SK-N-SH treated with all-trans-retinoic acid at 6 μM for 48 hours (cell line): ENCODE results near the gene RGL2.

Source experiments
- ATAC-seq: fragments of 200-7000 bp; cut with Tn5 transposase; 3 replicates; pipeline ENCODE4 v1.9.1; 2020; ENCODE audit warnings: mild to moderate bottlenecking, moderate library complexity
- ARNTL ChIP-seq: fragments of 450-650 bp; formaldehyde crosslinking; IDR thresholded peaks from 2 replicates; pipeline ENCODE4 v1.5.0; 2020; ENCODE audit warnings: low read depth, mild to moderate bottlenecking, moderate library complexity, borderline replicate concordance
- BACH2 ChIP-seq: fragments of 250-450 bp; sonication (Bioruptor Pico); IDR thresholded peaks from 2 replicates; pipeline ENCODE4 v1.9.0; 2021; ENCODE audit warnings: mild to moderate bottlenecking, borderline replicate concordance
- CSDC2 ChIP-seq: fragments of 250-450 bp; sonication (Bioruptor Pico); IDR thresholded peaks from 2 replicates; pipeline ENCODE4 v1.5.0; 2020; ENCODE audit warnings: mild to moderate bottlenecking, moderate library complexity
- ESRRG ChIP-seq: fragments of 250-450 bp; sonication (Bioruptor Pico); IDR thresholded peaks from 2 replicates; pipeline ENCODE4 v1.6.1; 2021; ENCODE audit warnings: mild to moderate bottlenecking
- GLIS3 ChIP-seq: fragments of 250-450 bp; sonication (Bioruptor Pico); IDR thresholded peaks from 2 replicates; pipeline ENCODE4 v1.5.0; 2020; ENCODE audit warnings: mild to moderate bottlenecking, moderate library complexity
- ISL1 ChIP-seq: fragments of 250-450 bp; sonication (Bioruptor Pico); IDR thresholded peaks from 2 replicates; pipeline ENCODE4 v2.1.2; 2022; ENCODE audit warnings: mild to moderate bottlenecking, moderate library complexity
- OSR1 ChIP-seq: fragments of 250-450 bp; sonication (Bioruptor Pico); IDR thresholded peaks from 2 replicates; pipeline ENCODE4 v1.8.0; 2022; ENCODE audit warnings: moderate library complexity, mild to moderate bottlenecking, inconsistent platforms
- PPARA ChIP-seq: fragments of 250-450 bp; sonication (Bioruptor Pico); IDR thresholded peaks from 2 replicates; pipeline ENCODE4 v1.5.0; 2020; ENCODE audit warnings: mild to moderate bottlenecking, borderline replicate concordance
- RARB ChIP-seq: fragments of 250-450 bp; sonication (Bioruptor Pico); IDR thresholded peaks from 2 replicates; pipeline ENCODE4 v1.8.0; 2021; ENCODE audit warnings: mild to moderate bottlenecking, moderate library complexity
- SNAI2 ChIP-seq: fragments of 250-450 bp; sonication (Bioruptor Pico); IDR thresholded peaks from 2 replicates; pipeline ENCODE4 v1.5.0; 2020; ENCODE audit warnings: mild to moderate bottlenecking, moderate library complexity
- TCF4 ChIP-seq: fragments of 250-450 bp; sonication (Bioruptor Pico); IDR thresholded peaks from 2 replicates; pipeline ENCODE4 v1.8.0; 2021; ENCODE audit warnings: mild to moderate bottlenecking, moderate library complexity, borderline replicate concordance
- TOX ChIP-seq: fragments of 250-450 bp; sonication (Bioruptor Pico); IDR thresholded peaks from 2 replicates; pipeline ENCODE4 v1.8.0; 2021; ENCODE audit warnings: mild to moderate bottlenecking, moderate library complexity, borderline replicate concordance
- ZC3H10 ChIP-seq: fragments of 250-450 bp; sonication (Bioruptor Pico); IDR thresholded peaks from 2 replicates; pipeline ENCODE4 v1.5.1; 2021; ENCODE audit warnings: mild to moderate bottlenecking, moderate library complexity
- ZFP3 ChIP-seq: fragments of 250-450 bp; sonication (Bioruptor Pico); IDR thresholded peaks from 2 replicates; pipeline ENCODE4 v1.5.0; 2020; ENCODE audit warnings: mild to moderate bottlenecking, moderate library complexity
- ZNF565 ChIP-seq: fragments of 450-650 bp; formaldehyde crosslinking; conservative IDR thresholded peaks from 2 replicates; pipeline ENCODE4 v1.5.0; 2020; ENCODE audit warnings: low read depth, mild to moderate bottlenecking, moderate library complexity
- ZNF70 ChIP-seq: fragments of 450-650 bp; formaldehyde crosslinking; IDR thresholded peaks from 2 replicates; pipeline ENCODE4 v1.5.0; 2020; ENCODE audit warnings: mild to moderate bottlenecking, moderate library complexity
- ZNF8 ChIP-seq: fragments of 450-650 bp; formaldehyde crosslinking; IDR thresholded peaks from 2 replicates; pipeline ENCODE4 v1.5.0; 2020; ENCODE audit warnings: mild to moderate bottlenecking, moderate library complexity
- TF ChIP-seq, protein P1 (sequence below): fragments of 250-450 bp; sonication (Bioruptor Pico); IDR thresholded peaks from 2 replicates; pipeline ENCODE4 v1.5.1; 2020; ENCODE audit warnings: low read depth, mild to moderate bottlenecking, moderate library complexity
- TF ChIP-seq, protein P2 (sequence below): fragments of 250-450 bp; sonication (Bioruptor Pico); IDR thresholded peaks from 2 replicates; pipeline ENCODE4 v1.8.0; 2021; ENCODE audit warnings: low read depth, mild to moderate bottlenecking, moderate library complexity, borderline replicate concordance
- TF ChIP-seq, protein P3 (sequence below): fragments of 250-450 bp; sonication (Bioruptor Pico); IDR thresholded peaks from 2 replicates; pipeline ENCODE4 v1.5.1; 2021; ENCODE audit warnings: mild to moderate bottlenecking, moderate library complexity
- TF ChIP-seq, protein P4 (sequence below): fragments of 250-450 bp; sonication (Bioruptor Pico); IDR thresholded peaks from 2 replicates; pipeline ENCODE4 v1.5.0; 2020; ENCODE audit warnings: mild to moderate bottlenecking, moderate library complexity
- TF ChIP-seq, protein P5 (sequence below): fragments of 250-450 bp; sonication (Bioruptor Pico); IDR thresholded peaks from 2 replicates; pipeline ENCODE4 v1.8.0; 2020; ENCODE audit warnings: mild to moderate bottlenecking, moderate library complexity, borderline replicate concordance

RGL2 gene

DNA sequence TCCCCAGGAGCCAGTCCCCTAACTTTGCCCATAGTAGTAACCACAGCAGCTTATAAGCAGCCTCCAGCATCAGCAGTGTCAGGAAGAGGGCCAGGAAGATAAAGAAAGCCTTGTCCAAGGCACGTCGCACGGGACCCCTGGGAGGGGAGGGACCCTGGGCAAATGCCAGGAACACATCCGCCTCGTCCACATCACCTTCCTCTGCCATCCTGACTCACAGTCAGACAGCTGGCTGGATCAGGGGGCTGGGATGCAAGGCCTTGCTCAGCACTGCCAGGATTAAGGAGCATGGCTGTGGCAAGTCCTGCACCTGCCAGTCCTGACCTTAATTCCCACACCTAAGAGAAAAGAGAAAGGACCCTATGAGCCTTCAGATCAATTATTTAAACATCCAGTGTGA lies 30.3 kb upstream of the RGL2 start (continued):
- TF ChIP-seq, protein P1, sequence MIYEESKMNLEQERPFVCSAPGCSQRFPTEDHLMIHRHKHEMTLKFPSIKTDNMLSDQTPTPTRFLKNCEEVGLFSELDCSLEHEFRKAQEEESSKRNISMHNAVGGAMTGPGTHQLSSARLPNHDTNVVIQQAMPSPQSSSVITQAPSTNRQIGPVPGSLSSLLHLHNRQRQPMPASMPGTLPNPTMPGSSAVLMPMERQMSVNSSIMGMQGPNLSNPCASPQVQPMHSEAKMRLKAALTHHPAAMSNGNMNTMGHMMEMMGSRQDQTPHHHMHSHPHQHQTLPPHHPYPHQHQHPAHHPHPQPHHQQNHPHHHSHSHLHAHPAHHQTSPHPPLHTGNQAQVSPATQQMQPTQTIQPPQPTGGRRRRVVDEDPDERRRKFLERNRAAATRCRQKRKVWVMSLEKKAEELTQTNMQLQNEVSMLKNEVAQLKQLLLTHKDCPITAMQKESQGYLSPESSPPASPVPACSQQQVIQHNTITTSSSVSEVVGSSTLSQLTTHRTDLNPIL, result no peak

DNA sequence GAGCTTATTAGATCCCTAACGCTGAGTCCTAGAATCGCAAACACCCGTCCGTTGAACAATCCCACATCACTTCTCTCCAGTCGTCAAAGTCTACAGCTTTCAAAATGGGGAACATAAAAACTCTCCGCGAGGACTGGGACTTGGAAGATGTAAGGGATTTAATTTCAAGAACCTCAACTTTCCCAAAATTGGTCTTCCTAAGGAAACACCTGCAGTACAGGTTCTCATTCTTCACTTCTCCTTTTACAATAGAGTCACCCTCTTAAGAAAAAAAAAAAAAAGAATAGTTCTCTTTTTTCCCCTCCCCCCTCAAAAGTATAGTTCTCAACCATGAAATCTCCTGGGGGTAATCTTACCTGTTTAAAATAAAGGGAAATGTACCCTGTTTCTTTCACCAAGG lies 25.4 kb upstream of the RGL2 start:
- TF ChIP-seq GLIS3 (CRISPR knock-in tag), result no peak
- no peak for TF ChIP-seq CSDC2 (CRISPR knock-in tag)
- TF ChIP-seq, protein P1, result no peak
- no peak for TF ChIP-seq ZNF565
- no peak for TF ChIP-seq ZNF8
- TF ChIP-seq, protein P2, sequence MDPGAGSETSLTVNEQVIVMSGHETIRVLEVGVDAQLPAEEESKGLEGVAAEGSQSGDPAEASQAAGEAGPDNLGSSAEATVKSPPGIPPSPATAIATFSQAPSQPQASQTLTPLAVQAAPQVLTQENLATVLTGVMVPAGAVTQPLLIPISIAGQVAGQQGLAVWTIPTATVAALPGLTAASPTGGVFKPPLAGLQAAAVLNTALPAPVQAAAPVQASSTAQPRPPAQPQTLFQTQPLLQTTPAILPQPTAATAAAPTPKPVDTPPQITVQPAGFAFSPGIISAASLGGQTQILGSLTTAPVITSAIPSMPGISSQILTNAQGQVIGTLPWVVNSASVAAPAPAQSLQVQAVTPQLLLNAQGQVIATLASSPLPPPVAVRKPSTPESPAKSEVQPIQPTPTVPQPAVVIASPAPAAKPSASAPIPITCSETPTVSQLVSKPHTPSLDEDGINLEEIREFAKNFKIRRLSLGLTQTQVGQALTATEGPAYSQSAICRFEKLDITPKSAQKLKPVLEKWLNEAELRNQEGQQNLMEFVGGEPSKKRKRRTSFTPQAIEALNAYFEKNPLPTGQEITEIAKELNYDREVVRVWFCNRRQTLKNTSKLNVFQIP (CRISPR knock-in tag), result no peak
- TF ChIP-seq, protein P3, sequence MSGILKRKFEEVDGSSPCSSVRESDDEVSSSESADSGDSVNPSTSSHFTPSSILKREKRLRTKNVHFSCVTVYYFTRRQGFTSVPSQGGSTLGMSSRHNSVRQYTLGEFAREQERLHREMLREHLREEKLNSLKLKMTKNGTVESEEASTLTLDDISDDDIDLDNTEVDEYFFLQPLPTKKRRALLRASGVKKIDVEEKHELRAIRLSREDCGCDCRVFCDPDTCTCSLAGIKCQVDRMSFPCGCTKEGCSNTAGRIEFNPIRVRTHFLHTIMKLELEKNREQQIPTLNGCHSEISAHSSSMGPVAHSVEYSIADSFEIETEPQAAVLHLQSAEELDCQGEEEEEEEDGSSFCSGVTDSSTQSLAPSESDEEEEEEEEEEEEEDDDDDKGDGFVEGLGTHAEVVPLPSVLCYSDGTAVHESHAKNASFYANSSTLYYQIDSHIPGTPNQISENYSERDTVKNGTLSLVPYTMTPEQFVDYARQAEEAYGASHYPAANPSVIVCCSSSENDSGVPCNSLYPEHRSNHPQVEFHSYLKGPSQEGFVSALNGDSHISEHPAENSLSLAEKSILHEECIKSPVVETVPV, result no peak
- no peak for TF ChIP-seq TCF4 (CRISPR knock-in tag)
- TF ChIP-seq, protein P4, sequence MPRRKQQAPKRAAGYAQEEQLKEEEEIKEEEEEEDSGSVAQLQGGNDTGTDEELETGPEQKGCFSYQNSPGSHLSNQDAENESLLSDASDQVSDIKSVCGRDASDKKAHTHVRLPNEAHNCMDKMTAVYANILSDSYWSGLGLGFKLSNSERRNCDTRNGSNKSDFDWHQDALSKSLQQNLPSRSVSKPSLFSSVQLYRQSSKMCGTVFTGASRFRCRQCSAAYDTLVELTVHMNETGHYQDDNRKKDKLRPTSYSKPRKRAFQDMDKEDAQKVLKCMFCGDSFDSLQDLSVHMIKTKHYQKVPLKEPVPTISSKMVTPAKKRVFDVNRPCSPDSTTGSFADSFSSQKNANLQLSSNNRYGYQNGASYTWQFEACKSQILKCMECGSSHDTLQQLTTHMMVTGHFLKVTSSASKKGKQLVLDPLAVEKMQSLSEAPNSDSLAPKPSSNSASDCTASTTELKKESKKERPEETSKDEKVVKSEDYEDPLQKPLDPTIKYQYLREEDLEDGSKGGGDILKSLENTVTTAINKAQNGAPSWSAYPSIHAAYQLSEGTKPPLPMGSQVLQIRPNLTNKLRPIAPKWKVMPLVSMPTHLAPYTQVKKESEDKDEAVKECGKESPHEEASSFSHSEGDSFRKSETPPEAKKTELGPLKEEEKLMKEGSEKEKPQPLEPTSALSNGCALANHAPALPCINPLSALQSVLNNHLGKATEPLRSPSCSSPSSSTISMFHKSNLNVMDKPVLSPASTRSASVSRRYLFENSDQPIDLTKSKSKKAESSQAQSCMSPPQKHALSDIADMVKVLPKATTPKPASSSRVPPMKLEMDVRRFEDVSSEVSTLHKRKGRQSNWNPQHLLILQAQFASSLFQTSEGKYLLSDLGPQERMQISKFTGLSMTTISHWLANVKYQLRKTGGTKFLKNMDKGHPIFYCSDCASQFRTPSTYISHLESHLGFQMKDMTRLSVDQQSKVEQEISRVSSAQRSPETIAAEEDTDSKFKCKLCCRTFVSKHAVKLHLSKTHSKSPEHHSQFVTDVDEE (CRISPR knock-in tag), result no peak
- TF ChIP-seq ESRRG (CRISPR knock-in tag), result no peak
- no peak for TF ChIP-seq ZNF70 (CRISPR knock-in tag)
- no peak for TF ChIP-seq ZFP3 (CRISPR knock-in tag)
- TF ChIP-seq ZC3H10 (CRISPR knock-in tag), result no peak
- no peak for TF ChIP-seq TOX (CRISPR knock-in tag)
- TF ChIP-seq, protein P5, sequence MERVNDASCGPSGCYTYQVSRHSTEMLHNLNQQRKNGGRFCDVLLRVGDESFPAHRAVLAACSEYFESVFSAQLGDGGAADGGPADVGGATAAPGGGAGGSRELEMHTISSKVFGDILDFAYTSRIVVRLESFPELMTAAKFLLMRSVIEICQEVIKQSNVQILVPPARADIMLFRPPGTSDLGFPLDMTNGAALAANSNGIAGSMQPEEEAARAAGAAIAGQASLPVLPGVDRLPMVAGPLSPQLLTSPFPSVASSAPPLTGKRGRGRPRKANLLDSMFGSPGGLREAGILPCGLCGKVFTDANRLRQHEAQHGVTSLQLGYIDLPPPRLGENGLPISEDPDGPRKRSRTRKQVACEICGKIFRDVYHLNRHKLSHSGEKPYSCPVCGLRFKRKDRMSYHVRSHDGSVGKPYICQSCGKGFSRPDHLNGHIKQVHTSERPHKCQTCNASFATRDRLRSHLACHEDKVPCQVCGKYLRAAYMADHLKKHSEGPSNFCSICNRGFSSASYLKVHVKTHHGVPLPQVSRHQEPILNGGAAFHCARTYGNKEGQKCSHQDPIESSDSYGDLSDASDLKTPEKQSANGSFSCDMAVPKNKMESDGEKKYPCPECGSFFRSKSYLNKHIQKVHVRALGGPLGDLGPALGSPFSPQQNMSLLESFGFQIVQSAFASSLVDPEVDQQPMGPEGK (CRISPR knock-in tag), result no peak
- ATAC-seq, result no peak

DNA sequence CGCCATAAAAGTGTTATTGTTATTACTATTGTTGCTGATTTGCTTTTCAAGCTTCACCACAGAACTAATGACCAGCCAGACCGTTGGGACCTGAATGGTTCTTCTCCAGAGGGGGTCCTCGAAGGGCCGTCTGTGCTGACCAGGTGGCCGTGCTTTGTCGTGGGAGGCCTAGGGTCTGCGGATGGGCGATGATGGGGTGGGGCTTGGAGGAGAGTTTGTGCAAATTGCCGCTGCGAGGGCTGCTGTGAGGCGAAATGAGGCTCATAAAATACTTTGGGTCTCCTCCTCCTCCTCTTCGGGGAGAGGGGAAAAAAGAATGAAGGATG lies 24.8 kb upstream of the RGL2 start:
- no peak for ATAC-seq
- TF ChIP-seq SNAI2 (CRISPR knock-in tag), result no peak
- TF ChIP-seq ZNF8, result no peak
- no peak for TF ChIP-seq RARB (CRISPR knock-in tag)
- TF ChIP-seq BACH2 (CRISPR knock-in tag), result no peak
- TF ChIP-seq, protein P3, result no peak
- no peak for TF ChIP-seq GLIS3 (CRISPR knock-in tag)
- TF ChIP-seq, protein P5 (CRISPR knock-in tag), result no peak
- no peak for TF ChIP-seq PPARA (CRISPR knock-in tag)
- TF ChIP-seq ZNF70 (CRISPR knock-in tag), result no peak
- no peak for TF ChIP-seq TOX (CRISPR knock-in tag)
- no peak for TF ChIP-seq ISL1 (CRISPR knock-in tag)
- TF ChIP-seq ZC3H10 (CRISPR knock-in tag), result no peak
- TF ChIP-seq ARNTL, result no peak
- TF ChIP-seq OSR1, result no peak
- TF ChIP-seq ZFP3 (CRISPR knock-in tag), result no peak
